PFSK-1 (cell line): ENCODE measurements around the gene LMAN2.

ENCODE experiments used
- POLR2AphosphoS5 ChIP-seq: IDR thresholded peaks from 2 replicates; pipeline ENCODE4 v1.6.1; 2012; ENCODE audit warnings: low read depth, mild to moderate bottlenecking, control low read depth, low read length, moderate library complexity
- TF ChIP-seq, protein P1 (sequence below), 2 experiments: IDR thresholded peaks; 2 replicates each; pipeline versions ENCODE4 v1.6.1 to v1.8.0; 2011 to 2012; ENCODE audit warnings: low read depth in 2 of 2, low read length in 2 of 2, control low read depth in 1 of 2, inconsistent platforms in 1 of 2, mild to moderate bottlenecking in 1 of 2, moderate library complexity in 1 of 2; ENCODE audit not compliant: insufficient read depth in 1 of 2

GRCh38 chr5:177350776-177351391, 584 bp downstream of the LMAN2 start:
- TF ChIP-seq, protein P1, sequence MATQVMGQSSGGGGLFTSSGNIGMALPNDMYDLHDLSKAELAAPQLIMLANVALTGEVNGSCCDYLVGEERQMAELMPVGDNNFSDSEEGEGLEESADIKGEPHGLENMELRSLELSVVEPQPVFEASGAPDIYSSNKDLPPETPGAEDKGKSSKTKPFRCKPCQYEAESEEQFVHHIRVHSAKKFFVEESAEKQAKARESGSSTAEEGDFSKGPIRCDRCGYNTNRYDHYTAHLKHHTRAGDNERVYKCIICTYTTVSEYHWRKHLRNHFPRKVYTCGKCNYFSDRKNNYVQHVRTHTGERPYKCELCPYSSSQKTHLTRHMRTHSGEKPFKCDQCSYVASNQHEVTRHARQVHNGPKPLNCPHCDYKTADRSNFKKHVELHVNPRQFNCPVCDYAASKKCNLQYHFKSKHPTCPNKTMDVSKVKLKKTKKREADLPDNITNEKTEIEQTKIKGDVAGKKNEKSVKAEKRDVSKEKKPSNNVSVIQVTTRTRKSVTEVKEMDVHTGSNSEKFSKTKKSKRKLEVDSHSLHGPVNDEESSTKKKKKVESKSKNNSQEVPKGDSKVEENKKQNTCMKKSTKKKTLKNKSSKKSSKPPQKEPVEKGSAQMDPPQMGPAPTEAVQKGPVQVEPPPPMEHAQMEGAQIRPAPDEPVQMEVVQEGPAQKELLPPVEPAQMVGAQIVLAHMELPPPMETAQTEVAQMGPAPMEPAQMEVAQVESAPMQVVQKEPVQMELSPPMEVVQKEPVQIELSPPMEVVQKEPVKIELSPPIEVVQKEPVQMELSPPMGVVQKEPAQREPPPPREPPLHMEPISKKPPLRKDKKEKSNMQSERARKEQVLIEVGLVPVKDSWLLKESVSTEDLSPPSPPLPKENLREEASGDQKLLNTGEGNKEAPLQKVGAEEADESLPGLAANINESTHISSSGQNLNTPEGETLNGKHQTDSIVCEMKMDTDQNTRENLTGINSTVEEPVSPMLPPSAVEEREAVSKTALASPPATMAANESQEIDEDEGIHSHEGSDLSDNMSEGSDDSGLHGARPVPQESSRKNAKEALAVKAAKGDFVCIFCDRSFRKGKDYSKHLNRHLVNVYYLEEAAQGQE (IDR thresholded peaks at IDR 0.05; ENCODE audit: insufficient read depth in 1 of 2, low read depth in 2 of 2, low read length in 2 of 2) = no peak
- TF ChIP-seq POLR2AphosphoS5 = no peak
